Measurements from ENCODE around the gene MBD3L5.
"Not testable (repeated sequence)": the region's sequence is repeated elsewhere in the genome, so short reads cannot be mapped to it uniquely, and the experiment has no call there.

The MBD3L5 gene
- 0 reads per million in 2 donors for total RNA-seq

- DNase-seq: not testable (repeated sequence)
Measured at GRCh38 chr19:7030278-7030677, at the start of gene MBD3L5. Gene MBD3L5 (plus strand): TSS chr19:7030578. CDS start chr19:7030612, 34 bp downstream.

- DNase-seq: no peak
Measured at GRCh38 chr19:6983448-6983847, 46.9 kb upstream of the MBD3L5 start.

- DNase-seq: no peak
Measured at GRCh38 chr19:6987850-6988249, 42.5 kb upstream of the MBD3L5 start.

DNA sequence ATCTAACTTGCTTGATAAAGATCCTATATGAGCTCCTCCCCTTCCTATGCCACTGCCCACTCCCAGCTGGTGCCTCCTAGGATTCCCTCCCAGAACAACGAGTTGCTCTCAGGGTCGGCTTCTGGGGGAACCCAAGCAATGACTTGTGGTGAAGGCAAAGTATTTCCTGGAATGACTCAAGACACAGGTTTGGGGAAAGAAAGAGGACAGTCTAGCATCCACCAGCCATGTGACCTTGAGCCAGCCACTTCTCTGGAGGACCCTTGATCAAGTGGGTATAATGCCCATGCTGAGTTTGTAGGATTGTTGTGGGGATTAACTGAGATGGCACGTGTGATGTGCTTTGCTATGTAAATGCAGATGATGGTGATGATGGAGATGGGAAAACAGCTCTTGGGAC is 42.1 kb upstream of the MBD3L5 start:
- no peak for DNase-seq

DNA sequence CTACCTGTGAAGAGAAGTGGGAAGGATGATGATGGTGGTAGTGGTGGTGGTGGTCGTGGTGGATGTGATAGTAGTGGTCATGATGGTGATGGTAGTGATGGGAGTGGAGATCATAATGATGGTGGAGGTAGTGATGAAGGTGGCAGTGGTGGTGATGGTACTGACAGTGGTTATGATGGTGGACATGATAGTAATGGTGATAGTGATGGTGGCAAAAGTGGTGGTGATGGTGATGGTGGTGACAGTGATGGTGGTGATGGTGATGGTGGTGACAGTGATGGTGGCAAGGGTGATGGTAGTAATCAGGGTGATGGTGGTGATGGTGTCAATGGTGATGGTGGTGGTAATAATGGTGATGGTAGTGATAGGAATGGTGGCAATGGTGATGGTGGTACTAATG is 35.3 kb upstream of the MBD3L5 start:
- no peak for DNase-seq

DNA sequence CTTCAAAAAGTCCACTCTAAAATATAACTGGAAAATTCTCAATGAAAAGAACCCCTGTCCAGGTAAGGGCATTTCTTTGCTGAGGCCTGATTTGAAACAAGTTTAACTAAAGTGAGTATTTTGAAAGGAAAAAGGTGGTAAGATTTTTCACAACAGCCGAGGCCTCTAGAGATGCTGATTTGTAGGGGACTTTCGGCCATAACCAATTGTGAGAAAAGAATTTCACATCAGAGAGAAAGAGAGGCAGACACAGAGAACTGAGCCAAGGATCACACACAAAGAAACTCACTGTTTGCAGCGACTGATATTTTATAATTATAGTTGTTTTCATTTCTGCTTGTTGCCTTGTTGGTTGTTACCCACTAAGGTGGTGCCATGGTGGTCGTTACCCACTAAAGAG is 33.6 kb upstream of the MBD3L5 start:
- no peak for DNase-seq

GRCh38 chr19:6997679-6998445 is 32.5 kb upstream of the MBD3L5 start:
- DNase-seq: no peak

- DNase-seq: no peak
Measured at GRCh38 chr19:6999933-7000332, 30.4 kb upstream of the MBD3L5 start.

DNA sequence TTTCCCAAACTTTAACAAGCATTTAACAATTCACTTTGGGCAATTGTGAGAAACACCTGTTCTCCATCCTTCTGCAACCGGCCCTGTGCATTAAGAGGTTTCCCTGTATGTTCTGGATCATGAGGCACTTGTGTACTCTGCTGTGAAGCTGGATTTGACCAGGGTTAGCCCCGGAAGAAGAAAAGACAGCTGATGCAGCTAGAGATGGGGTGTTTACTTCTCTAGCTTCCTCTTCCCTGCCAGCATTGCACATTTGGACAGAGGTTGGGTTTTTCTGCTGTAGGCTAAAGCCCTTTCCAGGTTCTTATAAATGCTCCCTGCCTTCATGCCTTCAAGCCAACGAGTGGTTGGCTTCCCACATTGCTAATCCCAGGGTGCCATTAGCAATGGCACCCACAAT is 30.0 kb upstream of the MBD3L5 start:
- DNase-seq: no peak

- DNase-seq: no peak
Measured at GRCh38 chr19:7000816-7001215, 29.6 kb upstream of the MBD3L5 start.

GRCh38 chr19:7004313-7004931 is 26.0 kb upstream of the MBD3L5 start:
- no peak for DNase-seq

DNA sequence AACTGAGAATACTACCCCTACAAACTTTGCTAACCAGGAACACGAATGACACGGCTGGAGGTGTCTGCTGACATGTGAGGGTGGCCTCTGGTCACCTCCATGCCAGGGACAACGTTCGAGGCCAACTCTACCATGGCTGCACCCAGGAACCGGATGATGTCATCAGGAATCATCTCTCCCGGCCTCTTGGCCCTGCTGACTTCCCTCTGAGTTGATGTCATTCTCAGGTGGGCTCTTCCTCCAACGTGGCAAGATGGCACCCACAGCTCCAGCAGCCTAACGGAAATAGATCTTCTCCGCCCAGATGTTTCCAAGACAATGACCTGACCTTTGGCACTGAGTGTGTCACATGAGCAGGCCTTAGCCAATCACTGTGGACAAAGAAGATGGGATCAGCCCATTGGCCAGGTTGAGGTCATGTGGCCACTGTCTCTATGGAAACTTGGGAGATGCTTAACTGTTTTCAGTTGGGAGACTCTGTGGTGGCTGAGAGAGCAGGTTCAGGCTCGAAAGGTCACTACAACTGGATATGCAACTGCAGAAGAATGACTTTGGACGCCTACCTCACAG is 24.2 kb upstream of the MBD3L5 start:
- DNase-seq: no peak

- DNase-seq: no peak
Measured at GRCh38 chr19:7007859-7008258, 22.5 kb upstream of the MBD3L5 start.

DNA sequence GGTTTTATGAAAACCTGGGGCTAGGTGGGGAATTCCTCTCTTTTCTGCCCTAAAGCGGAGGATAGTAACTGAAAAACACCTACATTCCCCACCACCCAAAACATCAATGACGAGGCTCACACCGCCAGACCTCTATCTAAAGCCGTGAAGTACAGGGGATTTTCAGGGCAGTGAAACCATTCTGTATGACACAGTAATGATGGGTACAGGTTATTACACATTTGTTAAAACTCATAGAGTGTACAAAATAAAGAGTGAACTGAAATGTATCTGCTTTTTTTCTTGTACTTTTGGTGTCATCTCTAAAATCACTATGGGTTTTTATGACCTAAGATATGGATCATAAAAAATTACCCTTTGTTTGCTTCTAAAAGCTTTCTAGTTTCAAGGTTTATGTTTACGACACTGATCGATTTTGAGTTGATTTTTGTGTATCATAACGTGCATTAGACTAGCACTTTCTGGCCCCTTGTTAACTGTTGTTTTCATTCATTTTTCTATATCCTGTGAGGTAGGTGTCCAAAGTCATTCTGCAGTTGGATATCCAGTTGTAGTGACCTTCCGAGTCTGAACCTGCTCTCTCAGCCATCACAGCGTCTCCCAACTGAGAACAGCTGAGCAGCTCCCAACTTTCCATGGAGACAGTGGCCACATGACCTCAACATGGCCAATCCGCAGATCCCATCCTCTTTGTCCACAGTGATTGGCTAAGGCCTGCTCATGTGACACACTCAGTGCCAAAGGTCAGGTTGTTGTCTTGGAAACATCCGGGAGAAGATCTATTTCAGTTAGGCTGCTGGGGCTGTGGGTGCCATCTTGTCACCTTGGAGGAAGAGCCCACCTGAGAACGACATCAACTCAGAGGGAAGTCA is 19.4 kb upstream of the MBD3L5 start:
- no peak for DNase-seq

- no peak for DNase-seq
Measured at GRCh38 chr19:7013678-7014077, 16.7 kb upstream of the MBD3L5 start.

DNA sequence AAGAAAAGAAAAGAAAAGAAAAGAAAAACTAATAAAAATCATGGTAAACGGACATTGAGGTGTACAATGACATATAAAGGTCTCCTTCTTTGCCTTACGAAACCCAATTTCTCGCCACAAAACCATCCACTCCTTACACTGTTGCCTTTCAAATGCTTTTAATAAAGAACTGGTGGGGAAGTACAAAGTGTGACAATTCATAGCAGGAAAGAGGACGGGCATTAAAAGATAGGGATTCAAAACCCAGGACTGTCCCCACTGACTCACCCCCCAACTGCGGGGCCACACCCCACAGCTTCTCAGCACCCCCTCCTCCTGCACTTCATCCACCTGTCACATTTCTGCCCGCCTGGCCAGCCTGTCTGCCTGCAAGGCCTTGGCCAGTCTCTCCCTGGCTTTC is 11.6 kb upstream of the MBD3L5 start:
- DNase-seq: no peak

DNA sequence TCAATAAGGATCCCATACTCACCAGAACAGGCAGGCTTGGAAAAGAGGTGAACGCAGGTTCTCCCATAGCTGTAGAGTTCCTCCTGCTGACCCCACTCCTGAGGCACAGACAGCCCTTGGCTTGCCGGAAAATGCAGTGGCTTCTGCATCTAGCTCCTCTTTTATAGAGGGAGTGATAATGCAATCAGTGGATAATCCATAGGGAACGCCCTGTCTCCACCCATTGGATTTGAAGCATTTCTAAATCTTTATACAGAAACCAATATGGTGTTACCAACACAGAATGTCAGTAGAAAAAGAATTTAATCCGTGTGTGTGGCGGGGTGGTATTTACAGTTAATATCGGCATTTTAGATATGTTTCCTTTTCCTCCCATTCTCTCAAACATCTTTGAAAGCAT is 9.0 kb upstream of the MBD3L5 start, which contains the start of gene MBD3L2B:
Gene MBD3L2B (minus strand): TSS at position 101 of the 400 bp plus-strand sequence. CDS start 34 bp downstream, at position 67.
- not testable (repeated sequence) for DNase-seq

DNA sequence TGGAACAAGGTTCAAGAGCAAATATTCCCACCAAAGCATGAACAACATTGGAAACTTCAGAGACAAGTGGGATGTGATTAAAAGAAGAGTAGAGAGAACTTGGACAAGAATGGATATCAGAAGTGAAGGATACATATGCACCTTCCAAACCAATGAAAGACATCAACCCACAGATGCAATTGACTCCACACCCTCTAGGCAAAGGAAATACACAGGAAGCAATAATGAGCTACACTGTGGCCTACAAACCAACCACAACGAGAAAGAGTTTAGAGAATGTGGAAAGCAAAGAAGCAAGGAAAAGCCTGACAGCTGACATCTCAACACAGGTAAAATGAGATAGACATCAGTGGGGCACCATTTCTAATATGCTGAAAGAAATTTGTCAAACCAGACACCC is 1.6 kb upstream of the MBD3L5 start:
- not testable (repeated sequence) for DNase-seq

- not testable (repeated sequence) for DNase-seq
Measured at GRCh38 chr19:7040079-7040478, 9.7 kb downstream of the MBD3L5 start, which contains the start of gene MBD3L4. Gene MBD3L4 (minus strand): TSS chr19:7040179. CDS start chr19:7040144, 35 bp downstream.

- DNase-seq: not testable (repeated sequence)
Measured at GRCh38 chr19:7041563-7041962, 11.2 kb downstream of the MBD3L5 start.

DNA sequence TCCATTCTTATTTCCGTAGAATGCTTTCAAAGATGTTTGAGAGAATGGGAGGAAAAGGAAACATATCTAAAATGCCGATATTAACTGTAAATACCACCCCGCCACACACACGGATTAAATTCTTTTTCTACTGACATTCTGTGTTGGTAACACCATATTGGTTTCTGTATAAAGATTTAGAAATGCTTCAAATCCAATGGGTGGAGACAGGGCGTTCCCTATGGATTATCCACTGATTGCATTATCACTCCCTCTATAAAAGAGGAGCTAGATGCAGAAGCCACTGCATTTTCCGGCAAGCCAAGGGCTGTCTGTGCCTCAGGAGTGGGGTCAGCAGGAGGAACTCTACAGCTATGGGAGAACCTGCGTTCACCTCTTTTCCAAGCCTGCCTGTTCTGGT is 18.6 kb downstream of the MBD3L5 start, which contains the start of gene MBD3L2:
Gene MBD3L2 (plus strand): TSS at position 301 of the 400 bp plus-strand sequence. CDS start 53 bp downstream, at position 354.
- not testable (repeated sequence) for DNase-seq

- DNase-seq: not testable (repeated sequence)
Measured at GRCh38 chr19:7051421-7051820, 21.0 kb downstream of the MBD3L5 start.

DNA sequence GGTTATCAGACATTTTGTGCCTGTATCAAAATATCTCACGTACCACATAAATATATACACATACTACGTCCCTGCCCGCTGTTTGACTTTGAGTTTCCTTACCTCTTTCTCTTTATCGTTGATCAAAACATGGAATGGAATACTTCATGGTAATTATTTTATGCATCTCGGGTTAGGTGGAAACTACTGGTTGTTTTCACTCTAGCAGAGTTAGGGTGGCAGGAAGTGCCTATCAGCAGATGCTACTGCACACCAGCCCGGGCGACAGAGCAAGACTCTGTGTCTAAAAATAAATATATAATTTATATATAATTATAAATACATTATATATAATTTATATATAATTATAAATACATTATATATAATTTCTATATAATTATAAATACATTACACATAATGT is 22.5 kb downstream of the MBD3L5 start:
- DNase-seq: not testable (repeated sequence)
